HEK293 (cell line): ENCODE measurements around the gene ANTKMT.

ENCODE experiments used
- GLI2 ChIP-seq: fragments of 450-650 bp; formaldehyde crosslinking; IDR thresholded peaks from 2 replicates; pipeline ENCODE4; 2017; ENCODE audit warnings: missing biosample characterization, missing genetic modification characterization, low read depth, borderline replicate concordance
- GLIS1 ChIP-seq: fragments of 450-650 bp; formaldehyde crosslinking; IDR thresholded peaks from 2 replicates; pipeline ENCODE4 v1.5.1; 2016; ENCODE audit warnings: missing biosample characterization, missing genetic modification characterization
- HOXA7 ChIP-seq: sonication (generic); formaldehyde crosslinking; IDR thresholded peaks from 2 replicates; pipeline ENCODE4 v1.8.1; 2022; ENCODE audit warnings: missing genetic modification reagents, borderline replicate concordance
- KLF8 ChIP-seq: fragments of 450-650 bp; formaldehyde crosslinking; IDR thresholded peaks from 2 replicates; pipeline ENCODE4 v1.5.1; 2016; ENCODE audit warnings: missing biosample characterization, missing genetic modification characterization
- KLF9 ChIP-seq: fragments of 450-650 bp; formaldehyde crosslinking; IDR thresholded peaks from 2 replicates; pipeline ENCODE4 v1.5.1; 2016; ENCODE audit warnings: missing biosample characterization, missing genetic modification characterization, low read depth
- MYNN ChIP-seq: fragments of 450-650 bp; formaldehyde crosslinking; IDR thresholded peaks from 2 replicates; pipeline ENCODE4 v1.5.1; 2016; ENCODE audit warnings: missing biosample characterization, missing genetic modification characterization, borderline replicate concordance
- MZF1 ChIP-seq: fragments of 450-650 bp; formaldehyde crosslinking; IDR thresholded peaks from 2 replicates; pipeline ENCODE4 v1.5.1; 2017; ENCODE audit warnings: missing biosample characterization, missing genetic modification characterization, borderline replicate concordance
- RBAK ChIP-seq: fragments of 450-650 bp; formaldehyde crosslinking; IDR thresholded peaks from 2 replicates; pipeline ENCODE4 v1.5.1; 2016; ENCODE audit warnings: missing biosample characterization, missing genetic modification characterization
- SP3 ChIP-seq: fragments of 450-650 bp; formaldehyde crosslinking; IDR thresholded peaks from 2 replicates; pipeline ENCODE4 v1.5.1; 2016; ENCODE audit warnings: missing biosample characterization, missing genetic modification characterization
- TRIM28 ChIP-seq: IDR thresholded peaks from 2 replicates; pipeline ENCODE4 v1.6.1; 2011; ENCODE audit warnings: low read length, control low read depth, borderline replicate concordance
- WT1 ChIP-seq: fragments of 450-650 bp; formaldehyde crosslinking; IDR thresholded peaks from 2 replicates; pipeline ENCODE4 v1.5.1; 2016; ENCODE audit warnings: missing biosample characterization, missing genetic modification characterization
- ZBTB1 ChIP-seq: fragments of 450-650 bp; formaldehyde crosslinking; IDR thresholded peaks from 2 replicates; pipeline ENCODE4 v1.5.1; 2016; ENCODE audit warnings: missing biosample characterization, missing genetic modification characterization
- ZEB2 ChIP-seq: fragments of 450-650 bp; formaldehyde crosslinking; IDR thresholded peaks from 2 replicates; pipeline ENCODE4 v1.5.1; 2016; ENCODE audit warnings: missing biosample characterization, missing genetic modification characterization
- ZFHX2 ChIP-seq: fragments of 450-650 bp; formaldehyde crosslinking; conservative IDR thresholded peaks from 2 replicates; pipeline ENCODE4 v1.5.1; 2016; ENCODE audit warnings: missing biosample characterization, missing genetic modification characterization
- ZFP69B ChIP-seq: fragments of 450-650 bp; formaldehyde crosslinking; IDR thresholded peaks from 2 replicates; pipeline ENCODE4 v1.5.1; 2016; ENCODE audit warnings: missing biosample characterization, missing genetic modification characterization
- ZNF112 ChIP-seq: fragments of 450-650 bp; formaldehyde crosslinking; IDR thresholded peaks from 2 replicates; pipeline ENCODE4 v1.5.0; 2017; ENCODE audit warnings: missing biosample characterization, missing genetic modification characterization
- ZNF133 ChIP-seq: fragments of 450-650 bp; formaldehyde crosslinking; IDR thresholded peaks from 2 replicates; pipeline ENCODE4 v1.5.1; 2016; ENCODE audit warnings: missing biosample characterization, missing genetic modification characterization
- ZNF174 ChIP-seq: fragments of 450-650 bp; formaldehyde crosslinking; IDR thresholded peaks from 2 replicates; pipeline ENCODE4 v1.5.0; 2017; ENCODE audit warnings: missing biosample characterization, mild to moderate bottlenecking, missing genetic modification characterization
- ZNF202 ChIP-seq: fragments of 450-650 bp; formaldehyde crosslinking; IDR thresholded peaks from 2 replicates; pipeline ENCODE4 v1.5.1; 2016; ENCODE audit warnings: missing biosample characterization, missing genetic modification characterization, borderline replicate concordance
- ZNF211 ChIP-seq: fragments of 450-650 bp; formaldehyde crosslinking; IDR thresholded peaks from 2 replicates; pipeline ENCODE4 v1.5.1; 2016; ENCODE audit warnings: low read depth, missing biosample characterization, missing genetic modification characterization
- ZNF311 ChIP-seq: fragments of 450-650 bp; formaldehyde crosslinking; IDR thresholded peaks from 2 replicates; pipeline ENCODE4 v1.5.1; 2017; ENCODE audit warnings: missing biosample characterization, missing genetic modification characterization, borderline replicate concordance
- ZNF350 ChIP-seq: fragments of 450-650 bp; formaldehyde crosslinking; IDR thresholded peaks from 2 replicates; pipeline ENCODE4 v1.5.0; 2017; ENCODE audit warnings: missing biosample characterization, mild to moderate bottlenecking, missing genetic modification characterization
- ZNF37A ChIP-seq: fragments of 450-650 bp; IDR thresholded peaks from 2 replicates; pipeline ENCODE4 v1.5.1; 2018; ENCODE audit warnings: missing biosample characterization, missing genetic modification characterization
- ZNF416 ChIP-seq: fragments of 450-650 bp; formaldehyde crosslinking; IDR thresholded peaks from 2 replicates; pipeline ENCODE4 v1.5.1; 2016; ENCODE audit warnings: missing biosample characterization, missing genetic modification characterization
- ZNF48 ChIP-seq: fragments of 450-650 bp; formaldehyde crosslinking; IDR thresholded peaks from 2 replicates; pipeline ENCODE4 v1.5.1; 2016; ENCODE audit warnings: missing biosample characterization, missing genetic modification characterization
- ZNF501 ChIP-seq: fragments of 450-650 bp; formaldehyde crosslinking; IDR thresholded peaks from 2 replicates; pipeline ENCODE4 v1.5.1; 2016; ENCODE audit warnings: missing biosample characterization, missing genetic modification characterization
- ZNF514 ChIP-seq: fragments of 450-650 bp; formaldehyde crosslinking; IDR thresholded peaks from 2 replicates; pipeline ENCODE4 v1.5.1; 2016; ENCODE audit warnings: missing biosample characterization, missing genetic modification characterization
- ZNF561 ChIP-seq: fragments of 450-650 bp; IDR thresholded peaks from 2 replicates; pipeline ENCODE4 v1.5.1; 2018; ENCODE audit warnings: missing biosample characterization, missing genetic modification characterization, borderline replicate concordance
- ZNF600 ChIP-seq: fragments of 450-650 bp; formaldehyde crosslinking; IDR thresholded peaks from 2 replicates; pipeline ENCODE4 v1.5.1; 2016; ENCODE audit warnings: missing biosample characterization, missing genetic modification characterization
- ZNF610 ChIP-seq: fragments of 450-650 bp; formaldehyde crosslinking; IDR thresholded peaks from 2 replicates; pipeline ENCODE4 v1.5.1; 2016; ENCODE audit warnings: missing biosample characterization, missing genetic modification characterization, borderline replicate concordance
- ZNF654 ChIP-seq: fragments of 450-650 bp; formaldehyde crosslinking; IDR thresholded peaks from 2 replicates; pipeline ENCODE4 v1.5.1; 2016; ENCODE audit warnings: low read depth, missing biosample characterization, missing genetic modification characterization
- ZNF776 ChIP-seq: fragments of 450-650 bp; formaldehyde crosslinking; IDR thresholded peaks from 2 replicates; pipeline ENCODE4 v1.5.0; 2017; ENCODE audit warnings: missing biosample characterization, missing genetic modification characterization, borderline replicate concordance
- ZNF777 ChIP-seq: fragments of 450-650 bp; formaldehyde crosslinking; IDR thresholded peaks from 2 replicates; pipeline ENCODE4 v1.5.1; 2017; ENCODE audit warnings: missing biosample characterization, missing genetic modification characterization, borderline replicate concordance
- ZSCAN23 ChIP-seq: fragments of 450-650 bp; formaldehyde crosslinking; IDR thresholded peaks from 2 replicates; pipeline ENCODE4 v1.5.1; 2016; ENCODE audit warnings: missing biosample characterization, missing genetic modification characterization
- TF ChIP-seq, protein P1 (sequence below): fragments of 450-650 bp; formaldehyde crosslinking; IDR thresholded peaks from 2 replicates; pipeline ENCODE4 v1.5.1; 2016; ENCODE audit warnings: missing biosample characterization, missing genetic modification characterization
- TF ChIP-seq, protein P2 (sequence below): fragments of 450-650 bp; formaldehyde crosslinking; optimal IDR thresholded peaks from 2 replicates; pipeline ENCODE3; 2016; ENCODE audit warnings: missing biosample characterization, mild to moderate bottlenecking, missing genetic modification characterization
- TF ChIP-seq, protein P3 (sequence below): fragments of 450-650 bp; formaldehyde crosslinking; IDR thresholded peaks from 2 replicates; pipeline ENCODE4 v1.5.1; 2016; ENCODE audit warnings: missing biosample characterization, missing genetic modification characterization

Gene ANTKMT

DNA sequence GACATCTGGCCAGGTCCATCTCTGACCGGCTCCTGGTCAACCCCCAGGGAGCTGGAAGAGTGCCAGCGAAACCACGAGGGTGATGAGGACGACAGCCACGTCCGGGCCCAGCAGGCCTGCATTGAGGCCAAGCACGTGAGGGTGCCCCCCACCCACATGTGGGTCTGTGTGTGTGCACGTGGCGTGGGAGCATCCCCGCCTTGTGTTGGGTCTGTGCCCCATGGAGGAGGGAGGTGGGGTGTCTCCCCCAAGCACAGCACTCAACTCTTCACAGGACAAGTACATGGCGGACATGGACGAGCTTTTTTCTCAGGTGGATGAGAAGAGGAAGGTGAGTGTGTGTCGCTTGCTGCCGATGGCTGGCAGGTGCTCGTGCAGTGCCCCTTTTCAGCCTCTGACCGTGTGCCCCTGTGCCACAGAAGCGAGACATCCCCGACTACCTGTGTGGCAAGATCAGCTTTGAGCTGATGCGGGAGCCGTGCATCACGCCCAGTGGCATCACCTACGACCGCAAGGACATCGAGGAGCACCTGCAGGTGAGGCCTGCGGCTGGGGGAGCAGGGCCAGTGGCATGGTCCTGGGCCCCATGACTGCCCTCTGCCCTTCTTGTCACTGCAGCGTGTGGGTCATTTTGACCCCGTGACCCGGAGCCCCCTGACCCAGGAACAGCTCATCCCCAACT lies 39.1 kb upstream of the ANTKMT start (continued):
- 0 out of 2 replicates have a peak, but pooled peaks have one; percentile 54 for TF ChIP-seq ZNF561 (tag by site-specific recombination)
- TF ChIP-seq GLI2 (tag by site-specific recombination): no peak
- TF ChIP-seq KLF8 (tag by site-specific recombination): peak; percentile 75
- TF ChIP-seq ZNF174 (tag by site-specific recombination): no peak
- TF ChIP-seq MZF1: peak; percentile 51; the same call in 1 of the 2 replicates
- peak; percentile 96 for TF ChIP-seq ZFHX2 (tag by site-specific recombination)
- peak; percentile 80 for TF ChIP-seq ZFP69B (tag by site-specific recombination)
- no peak; the same call in 1 of the 2 replicates for TF ChIP-seq ZSCAN23 (tag by site-specific recombination)
- 0 out of 2 replicates have a peak, but pooled peaks have one; percentile 38 for TF ChIP-seq KLF9 (tag by site-specific recombination)
- TF ChIP-seq ZNF501 (tag by site-specific recombination): 0 out of 2 replicates have a peak, but pooled peaks have one; percentile 57
- TF ChIP-seq ZNF133 (tag by site-specific recombination): no peak
- TF ChIP-seq, protein P1, sequence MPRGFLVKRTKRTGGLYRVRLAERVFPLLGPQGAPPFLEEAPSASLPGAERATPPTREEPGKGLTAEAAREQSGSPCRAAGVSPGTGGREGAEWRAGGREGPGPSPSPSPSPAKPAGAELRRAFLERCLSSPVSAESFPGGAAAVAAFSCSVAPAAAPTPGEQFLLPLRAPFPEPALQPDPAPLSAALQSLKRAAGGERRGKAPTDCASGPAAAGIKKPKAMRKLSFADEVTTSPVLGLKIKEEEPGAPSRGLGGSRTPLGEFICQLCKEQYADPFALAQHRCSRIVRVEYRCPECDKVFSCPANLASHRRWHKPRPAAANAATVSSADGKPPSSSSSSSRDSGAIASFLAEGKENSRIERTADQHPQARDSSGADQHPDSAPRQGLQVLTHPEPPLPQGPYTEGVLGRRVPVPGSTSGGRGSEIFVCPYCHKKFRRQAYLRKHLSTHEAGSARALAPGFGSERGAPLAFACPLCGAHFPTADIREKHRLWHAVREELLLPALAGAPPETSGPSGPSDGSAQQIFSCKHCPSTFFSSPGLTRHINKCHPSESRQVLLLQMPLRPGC (tag by site-specific recombination): 0 out of 2 replicates have a peak, but pooled peaks have one; percentile 41
- TF ChIP-seq, protein P2, sequence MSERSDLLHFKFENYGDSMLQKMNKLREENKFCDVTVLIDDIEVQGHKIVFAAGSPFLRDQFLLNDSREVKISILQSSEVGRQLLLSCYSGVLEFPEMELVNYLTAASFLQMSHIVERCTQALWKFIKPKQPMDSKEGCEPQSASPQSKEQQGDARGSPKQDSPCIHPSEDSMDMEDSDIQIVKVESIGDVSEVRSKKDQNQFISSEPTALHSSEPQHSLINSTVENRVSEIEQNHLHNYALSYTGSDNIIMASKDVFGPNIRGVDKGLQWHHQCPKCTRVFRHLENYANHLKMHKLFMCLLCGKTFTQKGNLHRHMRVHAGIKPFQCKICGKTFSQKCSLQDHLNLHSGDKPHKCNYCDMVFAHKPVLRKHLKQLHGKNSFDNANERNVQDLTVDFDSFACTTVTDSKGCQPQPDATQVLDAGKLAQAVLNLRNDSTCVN (tag by site-specific recombination): no peak
- TF ChIP-seq ZBTB1 (tag by site-specific recombination): peak; percentile 23; the same call in 1 of the 2 replicates
- TF ChIP-seq ZNF600 (tag by site-specific recombination): 0 out of 2 replicates have a peak, but pooled peaks have one; percentile 6
- no peak for TF ChIP-seq ZNF202 (tag by site-specific recombination)
- TF ChIP-seq, protein P3, sequence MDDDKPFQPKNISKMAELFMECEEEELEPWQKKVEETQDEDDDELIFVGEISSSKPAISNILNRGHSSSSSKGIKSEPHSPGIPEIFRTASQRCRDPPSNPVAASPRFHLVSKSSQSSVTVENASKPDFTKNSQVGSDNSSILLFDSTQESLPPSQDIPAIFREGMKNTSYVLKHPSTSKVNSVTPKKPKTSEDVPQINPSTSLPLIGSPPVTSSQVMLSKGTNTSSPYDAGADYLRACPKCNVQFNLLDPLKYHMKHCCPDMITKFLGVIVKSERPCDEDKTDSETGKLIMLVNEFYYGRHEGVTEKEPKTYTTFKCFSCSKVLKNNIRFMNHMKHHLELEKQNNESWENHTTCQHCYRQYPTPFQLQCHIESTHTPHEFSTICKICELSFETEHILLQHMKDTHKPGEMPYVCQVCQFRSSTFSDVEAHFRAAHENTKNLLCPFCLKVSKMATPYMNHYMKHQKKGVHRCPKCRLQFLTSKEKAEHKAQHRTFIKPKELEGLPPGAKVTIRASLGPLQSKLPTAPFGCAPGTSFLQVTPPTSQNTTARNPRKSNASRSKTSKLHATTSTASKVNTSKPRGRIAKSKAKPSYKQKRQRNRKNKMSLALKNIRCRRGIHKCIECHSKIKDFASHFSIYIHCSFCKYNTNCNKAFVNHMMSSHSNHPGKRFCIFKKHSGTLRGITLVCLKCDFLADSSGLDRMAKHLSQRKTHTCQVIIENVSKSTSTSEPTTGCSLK: no peak
- TF ChIP-seq TRIM28: no peak
- TF ChIP-seq WT1 (tag by site-specific recombination): peak; percentile 43; the same call in 1 of the 2 replicates
- no peak for TF ChIP-seq ZNF416 (tag by site-specific recombination)
- no peak for TF ChIP-seq ZNF211 (tag by site-specific recombination)
- no peak for TF ChIP-seq ZNF776 (tag by site-specific recombination)
- no peak for TF ChIP-seq RBAK (tag by site-specific recombination)
- TF ChIP-seq SP3: peak; percentile 13; the same call in 1 of the 2 replicates
- TF ChIP-seq HOXA7 (CRISPR knock-in tag): no peak
- peak; percentile 87 for TF ChIP-seq GLIS1 (tag by site-specific recombination)
- no peak for TF ChIP-seq ZNF48 (tag by site-specific recombination)
- peak; percentile 87; the same call in 1 of the 2 replicates for TF ChIP-seq ZEB2 (tag by site-specific recombination)
- no peak for TF ChIP-seq ZNF37A (tag by site-specific recombination)
- no peak for TF ChIP-seq ZNF654
- no peak for TF ChIP-seq MYNN
- TF ChIP-seq ZNF610 (tag by site-specific recombination): no peak
- no peak for TF ChIP-seq ZNF777 (tag by site-specific recombination)
- no peak for TF ChIP-seq ZNF112 (tag by site-specific recombination)
- no peak for TF ChIP-seq ZNF311
- TF ChIP-seq ZNF514 (tag by site-specific recombination): no peak
- no peak for TF ChIP-seq ZNF350 (tag by site-specific recombination)
